Stimulated activated CD4-positive, alpha-beta T cell treated with anti-CD3 and anti-CD28 coated beads, Interleukin-12 subunit alpha, Interleukin-12 subunit beta, amount 100 ng/mL, for 48 hours (primary cell): ENCODE measurements around the gene EPHB1.
"Not testable (repeated sequence)": the region's sequence is repeated elsewhere in the genome, so short reads cannot be mapped to it uniquely, and the experiment has no call there.

ENCODE experiments used
- DNase-seq, 3 donors: peaks; one replicate each; pipeline ENCODE4 v3.0.0-alpha.2; 2020; ENCODE audit warnings: low read depth in 2 of 3, low spot score in 1 of 3

EPHB1 gene

GRCh38 chr3:134776518-134776917 is 18.5 kb upstream of the EPHB1 start:
- DNase-seq: no peak

GRCh38 chr3:134777341-134777740 is 17.7 kb upstream of the EPHB1 start:
- DNase-seq: no peak

GRCh38 chr3:134788283-134788682 is 6.8 kb upstream of the EPHB1 start:
- not testable (repeated sequence) for DNase-seq

GRCh38 chr3:134790065-134790464 is 5.0 kb upstream of the EPHB1 start:
- no peak for DNase-seq

DNA sequence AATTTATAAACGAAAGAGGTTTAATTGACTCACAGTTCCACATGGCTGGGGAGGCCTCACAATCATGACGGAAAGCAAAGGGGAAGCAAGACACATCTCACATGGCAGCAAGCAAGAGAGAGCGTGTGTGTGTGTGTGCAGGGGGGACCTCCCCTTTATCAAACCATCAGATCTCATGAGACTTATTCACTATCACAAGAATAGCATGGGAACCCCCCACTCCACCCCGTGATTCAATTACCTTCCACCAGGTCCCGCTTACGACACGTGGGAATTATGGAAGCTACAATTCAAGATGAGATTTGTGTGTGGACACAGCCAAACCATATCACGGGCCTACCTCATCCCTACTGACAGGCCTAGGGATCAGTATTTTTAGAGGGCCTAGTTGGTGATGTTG is 3.1 kb upstream of the EPHB1 start:
- no peak for DNase-seq

DNA sequence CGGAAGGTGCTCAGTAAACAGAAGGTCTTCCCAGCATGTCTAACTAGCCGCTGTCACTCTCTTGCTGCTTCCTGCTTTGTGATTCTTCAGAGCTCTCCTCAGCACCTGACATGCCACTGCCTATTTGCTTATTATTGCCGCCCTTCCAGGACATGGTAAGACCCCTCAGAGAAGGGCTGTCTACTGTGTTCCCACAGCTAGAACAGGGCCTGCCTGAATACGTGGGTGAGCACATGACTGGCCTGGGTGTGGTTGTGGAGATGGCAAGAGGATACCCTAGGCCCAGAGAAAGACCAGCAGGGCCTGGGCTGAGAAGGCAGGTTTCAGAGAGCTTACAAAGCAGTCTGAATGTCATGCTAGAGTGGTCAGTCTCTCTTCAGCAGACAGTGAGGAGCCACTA is 2.4 kb upstream of the EPHB1 start:
- no peak for DNase-seq

GRCh38 chr3:134793562-134793961 is 1.5 kb upstream of the EPHB1 start:
- DNase-seq: no peak

- no peak for DNase-seq
Measured at GRCh38 chr3:134794323-134794722, 737 bp upstream of the EPHB1 start.

DNA sequence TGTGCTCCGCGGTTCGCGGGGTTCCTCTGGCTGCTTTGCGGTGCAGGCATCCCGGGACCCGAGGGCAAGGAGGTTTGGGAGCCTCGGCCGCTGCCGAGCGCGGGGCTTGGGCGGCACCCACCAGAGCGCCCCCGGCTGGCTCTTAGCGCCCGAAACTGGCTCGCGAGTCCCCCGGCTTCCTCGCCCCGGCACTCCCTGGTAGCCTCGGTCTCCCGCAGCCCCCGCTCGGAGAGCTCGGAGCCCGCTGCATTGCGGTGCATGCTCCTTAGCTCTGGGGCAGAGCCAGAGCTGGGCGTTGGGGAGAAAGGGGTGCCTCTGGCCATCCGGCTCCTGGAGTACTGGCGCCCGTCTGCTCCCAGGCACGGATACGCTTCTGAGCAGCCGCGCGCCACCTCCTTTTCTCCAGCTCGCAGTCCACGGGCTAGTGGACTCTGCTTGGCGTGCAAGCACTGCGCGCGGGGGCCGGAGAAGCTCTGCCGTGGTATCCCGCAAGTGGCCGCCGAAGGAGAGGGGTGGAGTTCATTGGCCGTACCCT is 753 bp downstream of the EPHB1 start:
- DNase-seq: peak in 1 of 3 donors; percentile 3

- no peak for DNase-seq
Measured at GRCh38 chr3:134796281-134797056, 1.4 kb downstream of the EPHB1 start.

GRCh38 chr3:134797057-134797740 is 2.1 kb downstream of the EPHB1 start:
- DNase-seq: no peak

DNA sequence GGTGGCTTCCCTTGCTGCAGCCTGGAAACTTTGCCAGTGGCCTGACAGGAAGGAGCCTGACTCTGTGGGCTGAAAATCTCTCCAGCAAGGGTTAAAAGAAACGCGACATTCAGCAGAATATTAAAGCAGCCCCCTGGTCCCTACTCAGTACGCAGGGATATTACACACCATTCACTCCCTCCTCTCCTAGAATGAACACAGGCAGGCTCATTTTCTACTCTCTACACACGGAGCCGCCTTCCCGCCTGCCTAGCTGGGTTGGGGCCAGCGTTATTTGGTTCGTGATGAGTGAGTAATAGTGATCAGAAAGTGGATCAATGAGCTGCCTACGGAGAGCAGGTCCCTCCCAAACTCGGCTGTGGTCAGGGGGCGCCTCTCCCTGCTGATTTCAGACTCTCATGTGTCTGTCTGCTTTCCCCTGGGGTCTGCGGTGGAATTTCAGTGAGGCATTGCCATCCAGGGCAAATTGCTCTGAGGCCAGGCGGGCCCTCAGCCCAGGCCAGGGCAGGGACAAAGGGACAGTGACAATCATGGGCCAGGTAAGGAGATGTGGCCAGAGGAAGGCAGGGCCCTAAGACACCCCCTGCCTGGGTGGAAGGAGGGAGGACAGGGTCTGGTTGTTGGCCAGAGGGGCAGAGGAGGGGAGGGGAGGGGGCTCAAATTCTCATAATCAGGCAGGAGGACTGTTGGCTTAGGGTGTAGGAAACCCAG is 2.8 kb downstream of the EPHB1 start:
- no peak for DNase-seq

DNA sequence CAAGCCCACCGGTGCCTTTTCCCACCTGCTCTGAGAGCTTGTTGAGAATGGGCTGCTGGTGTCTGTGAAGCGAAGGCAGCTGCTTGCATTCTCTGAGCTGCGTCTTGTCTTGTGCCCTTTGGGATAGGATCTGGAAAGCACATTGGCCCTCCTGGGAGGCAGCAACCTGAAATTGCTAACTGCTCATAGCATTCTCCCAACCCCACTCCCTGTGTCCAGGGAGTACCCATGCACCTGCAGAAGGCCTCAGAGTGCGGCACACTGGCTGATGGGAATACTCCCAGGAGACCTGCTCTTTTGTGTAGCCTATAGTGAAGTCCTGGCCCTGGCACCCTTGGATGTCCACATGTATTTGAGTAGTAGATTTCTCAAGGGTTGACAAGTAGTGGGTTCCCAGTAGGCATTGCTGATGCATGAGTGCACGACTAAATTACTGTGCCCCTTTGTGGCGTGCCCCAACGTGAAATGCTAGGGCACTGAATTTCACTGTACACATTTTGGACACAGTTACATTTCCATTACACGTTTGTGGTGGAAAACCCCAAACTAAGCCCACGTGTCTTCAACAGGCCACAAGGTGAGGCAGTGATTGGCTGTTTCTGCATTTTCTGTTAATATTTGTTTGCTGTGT is 3.7 kb downstream of the EPHB1 start:
- DNase-seq: no peak

DNA sequence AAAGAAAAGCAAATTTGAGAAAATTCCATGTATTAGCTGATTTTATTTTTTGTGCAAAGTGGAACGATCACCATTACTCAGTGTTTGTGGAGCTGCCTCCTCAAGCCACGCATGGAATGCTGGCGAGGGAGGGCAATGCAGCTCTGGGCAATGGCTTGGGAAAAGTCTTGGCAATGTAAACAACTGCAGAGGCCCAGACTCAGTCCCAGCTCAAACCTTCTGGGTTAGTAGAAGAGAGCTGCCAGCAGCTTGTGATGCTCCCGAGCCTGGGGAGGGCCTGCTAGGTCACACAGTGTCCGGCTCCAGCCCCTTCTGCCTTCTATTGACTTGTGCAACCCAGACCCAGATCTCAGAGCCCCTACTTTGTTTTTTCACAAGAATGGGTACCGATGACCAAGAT is 4.3 kb downstream of the EPHB1 start:
- DNase-seq: no peak

- no peak for DNase-seq
Measured at GRCh38 chr3:134801204-134801958, 6.3 kb downstream of the EPHB1 start.

- no peak for DNase-seq
Measured at GRCh38 chr3:134802428-134803050, 7.5 kb downstream of the EPHB1 start.

DNA sequence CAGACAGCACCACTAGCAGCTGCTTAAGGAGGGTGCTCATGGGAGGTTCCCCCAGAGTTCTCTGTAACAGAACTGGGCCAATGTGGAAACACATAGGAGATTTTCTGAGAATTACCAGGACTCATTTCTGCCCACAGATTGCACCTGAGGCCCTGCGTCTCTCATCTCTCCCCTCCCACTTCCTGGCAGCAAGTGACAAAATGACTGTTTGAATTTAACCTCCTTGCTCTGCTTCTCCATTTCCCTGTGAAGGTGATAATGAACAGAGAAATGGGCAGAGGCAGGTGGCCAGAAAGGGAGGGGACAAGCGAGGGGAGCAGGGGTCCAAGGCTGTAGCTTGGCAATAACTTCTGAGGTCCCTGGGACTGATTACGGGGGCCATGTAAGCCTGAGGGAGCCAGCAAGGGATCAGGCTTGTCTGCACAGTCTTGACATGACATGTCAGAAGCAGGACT is 8.0 kb downstream of the EPHB1 start:
- DNase-seq: peak in 2 of 3 donors; percentile 1 to 19

DNA sequence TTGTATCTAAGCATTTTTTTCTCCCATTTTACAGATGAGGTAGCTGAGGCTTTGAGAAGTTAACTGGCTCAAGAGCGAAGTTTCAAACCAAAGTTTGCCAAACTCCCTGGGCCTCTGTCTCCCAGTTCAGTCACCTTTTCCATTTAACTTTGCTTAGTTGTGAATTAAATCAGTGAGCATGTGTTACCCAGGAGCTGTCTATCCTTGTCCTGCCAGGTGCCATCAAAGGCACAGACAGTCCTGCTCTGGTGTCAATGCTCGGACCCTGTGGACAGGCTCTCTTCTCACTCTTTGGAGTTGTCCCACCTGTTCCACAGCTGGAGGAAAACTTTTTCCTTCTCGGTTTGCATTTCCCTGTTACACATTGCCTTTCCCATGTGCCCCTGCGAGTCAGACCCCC is 8.6 kb downstream of the EPHB1 start:
- no peak for DNase-seq

- DNase-seq: no peak
Measured at GRCh38 chr3:134804508-134805480, 9.7 kb downstream of the EPHB1 start.
